ENCODE data around the gene GDPGP1. TPM values are rescaled to one million over a fixed set of nuclear protein-coding genes. Genes with fewer than 3 reads are reported as not detected.

The GDPGP1 gene
- polyA plus RNA-seq, 1 donor from 2014 or later, result 4.3 TPM

GRCh38 chr15:90194655-90195054, 39.4 kb upstream of the GDPGP1 start:
- no peak for TF ChIP-seq MXI1 (conservative IDR thresholded peaks at IDR 0.05; ENCODE audit: poor library complexity, severe bottlenecking)
- H3K27me3 ChIP-seq (ENCODE audit: insufficient read depth, low read depth, low read length), result no peaks in the 10 kb centered on the region
- H3K36me3 ChIP-seq (ENCODE audit: insufficient read depth, low read length), result no peaks in the 10 kb centered on the region
- no peak overlapping the region for H3K27ac ChIP-seq (ENCODE audit: low read length)
- no peaks in the 10 kb centered on the region for H3K9me2 ChIP-seq (ENCODE audit: insufficient read depth, low read length)
- H3K4me2 ChIP-seq (ENCODE audit: low read length), result no peak overlapping the region
- no peak overlapping the region for H2AFZ ChIP-seq (ENCODE audit: low read depth, low read length)
- H3K79me2 ChIP-seq (replicated peaks; ENCODE audit: insufficient read depth, low read length), result no peaks in the 10 kb centered on the region
- H3K4me3 ChIP-seq (ENCODE audit: low read length), result no peak overlapping the region
- no peak overlapping the region for H3K9ac ChIP-seq (ENCODE audit: low read length)
- no peaks in the 10 kb centered on the region for H4K20me1 ChIP-seq (ENCODE audit: insufficient read depth)
- H3F3A ChIP-seq (ENCODE audit: insufficient read depth, low read length, poor library complexity, severe bottlenecking), result no peaks in the 10 kb centered on the region
- H3K9me3 ChIP-seq (ENCODE audit: low read length), result no peaks in the 10 kb centered on the region

GRCh38 chr15:90200534-90201129, 33.4 kb upstream of the GDPGP1 start:
- TF ChIP-seq TAF1 (IDR thresholded peaks at IDR 0.05; ENCODE audit: low read depth), result no peak
- TF ChIP-seq POLR2AphosphoS5 (IDR thresholded peaks at IDR 0.05), result no peak
- no peak for TF ChIP-seq EP300 (conservative IDR thresholded peaks at IDR 0.05; ENCODE audit: poor library complexity, severe bottlenecking)
- TF ChIP-seq REST (IDR thresholded peaks at IDR 0.05; ENCODE audit: borderline replicate concordance), result no peak
- TF ChIP-seq EZH2 (IDR thresholded peaks at IDR 0.05; ENCODE audit: borderline replicate concordance, insufficient read depth, low read length, poor library complexity, severe bottlenecking), result no peak
- TF ChIP-seq, protein P1, sequence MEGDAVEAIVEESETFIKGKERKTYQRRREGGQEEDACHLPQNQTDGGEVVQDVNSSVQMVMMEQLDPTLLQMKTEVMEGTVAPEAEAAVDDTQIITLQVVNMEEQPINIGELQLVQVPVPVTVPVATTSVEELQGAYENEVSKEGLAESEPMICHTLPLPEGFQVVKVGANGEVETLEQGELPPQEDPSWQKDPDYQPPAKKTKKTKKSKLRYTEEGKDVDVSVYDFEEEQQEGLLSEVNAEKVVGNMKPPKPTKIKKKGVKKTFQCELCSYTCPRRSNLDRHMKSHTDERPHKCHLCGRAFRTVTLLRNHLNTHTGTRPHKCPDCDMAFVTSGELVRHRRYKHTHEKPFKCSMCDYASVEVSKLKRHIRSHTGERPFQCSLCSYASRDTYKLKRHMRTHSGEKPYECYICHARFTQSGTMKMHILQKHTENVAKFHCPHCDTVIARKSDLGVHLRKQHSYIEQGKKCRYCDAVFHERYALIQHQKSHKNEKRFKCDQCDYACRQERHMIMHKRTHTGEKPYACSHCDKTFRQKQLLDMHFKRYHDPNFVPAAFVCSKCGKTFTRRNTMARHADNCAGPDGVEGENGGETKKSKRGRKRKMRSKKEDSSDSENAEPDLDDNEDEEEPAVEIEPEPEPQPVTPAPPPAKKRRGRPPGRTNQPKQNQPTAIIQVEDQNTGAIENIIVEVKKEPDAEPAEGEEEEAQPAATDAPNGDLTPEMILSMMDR (IDR thresholded peaks at IDR 0.05; ENCODE audit: poor library complexity, severe bottlenecking), result no peak
- TF ChIP-seq RAD21 (conservative IDR thresholded peaks at IDR 0.05), result no peak
- TF ChIP-seq SMC3 (conservative IDR thresholded peaks at IDR 0.05; ENCODE audit: poor library complexity), result no peak
- no peak for TF ChIP-seq MXI1 (conservative IDR thresholded peaks at IDR 0.05; ENCODE audit: poor library complexity, severe bottlenecking)
- Histone ChIP-seq H3K9me3 (ENCODE audit: low read length) (no peaks in the 10 kb centered on the region), H3K9ac (ENCODE audit: low read length) (peak overlapping the region; percentile 91), H3K36me3 (ENCODE audit: insufficient read depth, low read length) (no peaks in the 10 kb centered on the region), H3K27ac (ENCODE audit: low read length) (peak overlapping the region; percentile 52), H3K79me2 (replicated peaks; ENCODE audit: insufficient read depth, low read length) (peaks cover 28% of the 10 kb centered on the region), H3K4me3 (ENCODE audit: low read length) (peak overlapping the region; percentile 89), H2AFZ (ENCODE audit: low read depth, low read length) (peak overlapping the region; percentile 88), H3F3A (ENCODE audit: insufficient read depth, low read length, poor library complexity, severe bottlenecking) (no peaks in the 10 kb centered on the region), H3K4me2 (ENCODE audit: low read length) (peak overlapping the region; percentile 1), H4K20me1 (ENCODE audit: insufficient read depth) (no peaks in the 10 kb centered on the region), H3K27me3 (ENCODE audit: insufficient read depth, low read depth, low read length) (no peaks in the 10 kb centered on the region), H3K9me2 (ENCODE audit: insufficient read depth, low read length) (no peaks in the 10 kb centered on the region)

All from neural cell (in vitro differentiated cells).